ENCODE results near the gene STK32B. TPM values are rescaled to one million over a fixed set of nuclear protein-coding genes. Genes with fewer than 3 reads are reported as not detected.

STK32B gene
- total RNA-seq, 1 donor from 2014 or later, result 0.56 TPM

DNA sequence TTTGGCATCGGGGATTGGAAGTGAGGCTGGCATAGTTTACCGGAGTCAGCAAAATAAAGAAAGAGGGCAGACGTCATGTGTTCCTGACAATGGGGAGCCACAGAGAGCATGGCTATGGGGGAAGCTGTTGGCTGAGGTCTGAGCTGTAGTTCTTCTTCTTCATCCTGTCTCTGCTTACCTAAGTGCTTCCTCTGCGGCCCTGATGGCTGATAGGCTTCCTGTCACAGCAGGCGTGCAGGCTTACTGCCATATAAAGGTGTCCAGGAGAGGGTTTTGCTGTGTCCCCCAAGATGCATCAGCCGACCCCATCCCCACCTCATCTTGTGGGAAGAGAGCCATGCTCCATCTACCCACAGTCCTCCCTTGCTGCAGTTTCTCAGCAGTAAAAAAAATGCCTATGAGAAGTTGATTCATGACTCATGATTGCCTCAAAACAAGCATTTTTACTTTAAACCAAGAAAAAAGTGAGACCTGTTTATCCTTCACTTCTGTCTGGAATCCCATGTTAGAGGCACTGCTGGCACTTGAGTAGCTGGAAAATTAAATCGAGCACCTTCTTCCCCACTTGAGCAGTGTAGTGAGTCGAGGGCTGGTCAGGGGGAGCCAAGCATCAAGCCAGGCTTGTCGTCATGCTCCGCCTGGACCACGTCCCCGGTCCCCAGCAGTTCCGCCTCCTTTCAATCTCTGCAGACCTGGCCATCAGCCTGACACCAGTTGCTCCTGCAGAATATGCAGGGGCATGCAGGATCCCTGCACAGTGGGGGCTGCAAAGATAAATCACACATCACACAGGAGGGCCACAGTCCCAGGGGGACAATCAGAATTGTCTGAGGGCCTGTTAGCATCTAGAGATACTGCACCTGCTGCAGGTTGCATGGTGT lies 419.3 kb downstream of the STK32B start:
- peaks cover 7% of the 10 kb centered on the region for H3K27me3 Mint-ChIP-seq (ENCODE audit: unreplicated experiment)

DNA sequence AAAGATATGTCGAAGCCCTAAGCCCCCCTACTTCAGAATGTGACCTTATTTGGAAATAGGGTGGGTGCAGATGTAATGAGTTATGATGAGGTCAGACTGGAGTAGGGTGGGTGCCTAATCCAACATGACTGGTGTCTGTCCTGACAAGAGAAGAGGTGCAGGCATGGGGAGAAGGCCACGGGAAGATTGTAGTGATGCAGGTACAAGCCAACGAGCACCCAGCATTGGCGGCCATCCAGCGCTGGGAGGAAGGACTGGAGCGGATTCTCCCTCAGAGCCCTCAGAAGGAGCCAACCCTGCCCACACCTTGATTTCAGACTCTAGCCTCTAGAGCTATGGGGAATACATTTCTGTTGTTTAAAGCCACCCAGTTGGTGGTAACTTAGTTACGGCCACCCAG lies 419.9 kb downstream of the STK32B start:
- H3K4me1 Mint-ChIP-seq (ENCODE audit: unreplicated experiment), result peaks cover 4% of the 10 kb centered on the region
- no peak overlapping the region for H3K4me3 Mint-ChIP-seq (ENCODE audit: unreplicated experiment)
- H3K36me3 Mint-ChIP-seq (ENCODE audit: low read depth, unreplicated experiment), result no peaks in the 10 kb centered on the region
- TF ChIP-seq, protein P1, sequence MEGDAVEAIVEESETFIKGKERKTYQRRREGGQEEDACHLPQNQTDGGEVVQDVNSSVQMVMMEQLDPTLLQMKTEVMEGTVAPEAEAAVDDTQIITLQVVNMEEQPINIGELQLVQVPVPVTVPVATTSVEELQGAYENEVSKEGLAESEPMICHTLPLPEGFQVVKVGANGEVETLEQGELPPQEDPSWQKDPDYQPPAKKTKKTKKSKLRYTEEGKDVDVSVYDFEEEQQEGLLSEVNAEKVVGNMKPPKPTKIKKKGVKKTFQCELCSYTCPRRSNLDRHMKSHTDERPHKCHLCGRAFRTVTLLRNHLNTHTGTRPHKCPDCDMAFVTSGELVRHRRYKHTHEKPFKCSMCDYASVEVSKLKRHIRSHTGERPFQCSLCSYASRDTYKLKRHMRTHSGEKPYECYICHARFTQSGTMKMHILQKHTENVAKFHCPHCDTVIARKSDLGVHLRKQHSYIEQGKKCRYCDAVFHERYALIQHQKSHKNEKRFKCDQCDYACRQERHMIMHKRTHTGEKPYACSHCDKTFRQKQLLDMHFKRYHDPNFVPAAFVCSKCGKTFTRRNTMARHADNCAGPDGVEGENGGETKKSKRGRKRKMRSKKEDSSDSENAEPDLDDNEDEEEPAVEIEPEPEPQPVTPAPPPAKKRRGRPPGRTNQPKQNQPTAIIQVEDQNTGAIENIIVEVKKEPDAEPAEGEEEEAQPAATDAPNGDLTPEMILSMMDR (IDR thresholded peaks at IDR 0.05; ENCODE audit: unreplicated experiment), result no peak
- peaks cover 7% of the 10 kb centered on the region for H3K27me3 Mint-ChIP-seq (ENCODE audit: unreplicated experiment)
- no peak overlapping the region for H3K27ac Mint-ChIP-seq (ENCODE audit: unreplicated experiment)
- H3K9me3 Mint-ChIP-seq (ENCODE audit: unreplicated experiment), result no peaks in the 10 kb centered on the region
- no peak for DNase-seq (ENCODE audit: low spot score)

More for the DNA sequence above, 419.3 kb downstream of the STK32B start:
- TF ChIP-seq, protein P1 (IDR thresholded peaks at IDR 0.05; ENCODE audit: unreplicated experiment), result no peak
- Mint-ChIP-seq H3K4me1 (ENCODE audit: unreplicated experiment) (peaks cover 4% of the 10 kb centered on the region), H3K27ac (ENCODE audit: unreplicated experiment) (no peak overlapping the region), H3K36me3 (ENCODE audit: low read depth, unreplicated experiment) (no peaks in the 10 kb centered on the region), H3K4me3 (ENCODE audit: unreplicated experiment) (no peak overlapping the region), H3K9me3 (ENCODE audit: unreplicated experiment) (no peaks in the 10 kb centered on the region)
- DNase-seq (ENCODE audit: low spot score), result no peak

- Mint-ChIP-seq H3K27ac (ENCODE audit: unreplicated experiment) (no peak overlapping the region), H3K27me3 (ENCODE audit: unreplicated experiment) (peaks cover 7% of the 10 kb centered on the region), H3K4me1 (ENCODE audit: unreplicated experiment) (peaks cover 4% of the 10 kb centered on the region), H3K9me3 (ENCODE audit: unreplicated experiment) (no peaks in the 10 kb centered on the region), H3K4me3 (ENCODE audit: unreplicated experiment) (no peak overlapping the region), H3K36me3 (ENCODE audit: low read depth, unreplicated experiment) (no peaks in the 10 kb centered on the region)
- DNase-seq (ENCODE audit: low spot score), result no peak
- TF ChIP-seq, protein P1 (IDR thresholded peaks at IDR 0.05; ENCODE audit: unreplicated experiment), result no peak
Measured at GRCh38 chr4:5471691-5472090, 420.4 kb downstream of the STK32B start.

- no peak overlapping the region for H3K4me3 Mint-ChIP-seq (ENCODE audit: unreplicated experiment)
- no peaks in the 10 kb centered on the region for H3K36me3 Mint-ChIP-seq (ENCODE audit: low read depth, unreplicated experiment)
- TF ChIP-seq, protein P1 (IDR thresholded peaks at IDR 0.05; ENCODE audit: unreplicated experiment), result no peak
- H3K4me1 Mint-ChIP-seq (ENCODE audit: unreplicated experiment), result peaks cover 4% of the 10 kb centered on the region
- no peaks in the 10 kb centered on the region for H3K9me3 Mint-ChIP-seq (ENCODE audit: unreplicated experiment)
- H3K27me3 Mint-ChIP-seq (ENCODE audit: unreplicated experiment), result peaks cover 6% of the 10 kb centered on the region
- no peak overlapping the region for H3K27ac Mint-ChIP-seq (ENCODE audit: unreplicated experiment)
- no peak for DNase-seq (ENCODE audit: low spot score)
Measured at GRCh38 chr4:5472160-5472591, 420.9 kb downstream of the STK32B start.

GRCh38 chr4:5473125-5473524 lies 421.8 kb downstream of the STK32B start:
- no peak for DNase-seq (ENCODE audit: low spot score)
- Mint-ChIP-seq H3K4me1 (ENCODE audit: unreplicated experiment) (peaks cover 4% of the 10 kb centered on the region), H3K9me3 (ENCODE audit: unreplicated experiment) (no peaks in the 10 kb centered on the region), H3K27ac (ENCODE audit: unreplicated experiment) (no peak overlapping the region), H3K27me3 (ENCODE audit: unreplicated experiment) (peaks cover 3% of the 10 kb centered on the region), H3K4me3 (ENCODE audit: unreplicated experiment) (no peak overlapping the region), H3K36me3 (ENCODE audit: low read depth, unreplicated experiment) (no peaks in the 10 kb centered on the region)
- TF ChIP-seq, protein P1 (IDR thresholded peaks at IDR 0.05; ENCODE audit: unreplicated experiment), result no peak
